Keratinocyte (primary cell): Measurements from ENCODE around the gene NUP205. TPM values are rescaled to one million over a fixed set of nuclear protein-coding genes. Genes with fewer than 3 reads are reported as not detected.

Experiments
- DNase-seq: peaks from one replicate; pipeline ENCODE4 v3.0.0-alpha.2; 2011; ENCODE audit warnings: low read depth, missing footprints, low spot score
- FAIRE-seq: peaks from 2 replicates; lab custom pipeline; 2011; peaks lifted over from hg19 to GRCh38; lab: Jason Lieb, UNC
- H2AFZ ChIP-seq: 2 replicates; pipeline ENCODE4 v1.6.0; 2012; ENCODE audit warnings: low read length, control low read depth, inconsistent platforms; ENCODE audit not compliant: control insufficient read depth
- H3K27ac ChIP-seq: 2 replicates; pipeline ENCODE4 v1.5.1; 2011; ENCODE audit warnings: low read length; ENCODE audit not compliant: control insufficient read depth, insufficient read depth
- H3K27me3 ChIP-seq: 3 replicates; pipeline ENCODE4 v1.6.0; 2011; ENCODE audit warnings: low read length; ENCODE audit not compliant: control insufficient read depth, insufficient read depth; ENCODE audit errors: extremely low read depth
- H3K36me3 ChIP-seq, 2 experiments: 2 replicates in 1 of 2; 3 replicates in 1 of 2; pipeline ENCODE4 v1.5.1; 2011; ENCODE audit warnings: low read length in 2 of 2, mild to moderate bottlenecking in 1 of 2; ENCODE audit not compliant: control insufficient read depth in 2 of 2, insufficient read depth in 2 of 2; ENCODE audit errors: extremely low read depth in 1 of 2
- H3K4me1 ChIP-seq: 3 replicates; pipeline ENCODE4 v1.5.1; 2011; ENCODE audit warnings: low read length; ENCODE audit not compliant: control insufficient read depth, insufficient read depth; ENCODE audit errors: extremely low read depth
- H3K4me2 ChIP-seq: 3 replicates; pipeline ENCODE4 v1.6.0; 2011; ENCODE audit warnings: low read depth, low read length; ENCODE audit not compliant: control insufficient read depth, insufficient read depth; ENCODE audit errors: extremely low read depth
- H3K4me3 ChIP-seq, 3 experiments: fragments of 200-600 bp in 1 of 3; sonication (generic) in 1 of 3; 2 replicates in 2 of 3; 3 replicates in 1 of 3; pipeline ENCODE4 v1.5.1; 2011 to 2016; ENCODE audit warnings: low read length in 3 of 3, mild to moderate bottlenecking in 3 of 3, control low read depth in 2 of 3, inconsistent platforms in 1 of 3, low read depth in 1 of 3, mixed read lengths in 1 of 3, mixed run types in 1 of 3, moderate library complexity in 1 of 3; ENCODE audit not compliant: control insufficient read depth in 2 of 3, insufficient read depth in 2 of 3; ENCODE audit errors: extremely low read depth in 1 of 3
- H3K79me2 ChIP-seq: 2 replicates; pipeline ENCODE4 v1.6.0; 2012; ENCODE audit warnings: low read length; ENCODE audit not compliant: control insufficient read depth, insufficient read depth
- H3K9ac ChIP-seq: 3 replicates; pipeline ENCODE4 v1.6.0; 2011; ENCODE audit warnings: low read length; ENCODE audit not compliant: control insufficient read depth, insufficient read depth; ENCODE audit errors: extremely low read depth
- H3K9me1 ChIP-seq: 3 replicates; pipeline ENCODE4 v1.6.0; 2011; ENCODE audit warnings: low read length; ENCODE audit not compliant: control insufficient read depth, insufficient read depth; ENCODE audit errors: extremely low read depth
- H3K9me3 ChIP-seq: 2 replicates; pipeline ENCODE4 v1.5.1; 2012; ENCODE audit warnings: low read depth, low read length; ENCODE audit not compliant: control insufficient read depth
- H4K20me1 ChIP-seq: 3 replicates; pipeline ENCODE4 v1.6.0; 2011; ENCODE audit warnings: low read length; ENCODE audit not compliant: control insufficient read depth, insufficient read depth; ENCODE audit errors: extremely low read depth
- EZH2 ChIP-seq: IDR thresholded peaks from one replicate; pipeline ENCODE4 v1.6.1; 2012; ENCODE audit warnings: inconsistent platforms, mild to moderate bottlenecking, low read length, moderate library complexity
- dilution Hi-C: fragments of 300-500 bp; cut with MboI; formaldehyde crosslinking; loops from one replicate; pipeline ENCODE4 v1.7.0; 2020; ENCODE audit warnings: low sequenced_read_pairs; ENCODE audit not compliant: extremely low pct_ligation_motif_present
- polyA plus RNA-seq, 5 experiments: library from polyadenylated mRNA; depleted of rRNA in 3 of 5; stranded (reverse) in 3 of 5; stranded (forward) in 1 of 5; unstranded in 1 of 5; fragments of >200 nt; gene quantifications; 1 replicate in 1 of 5; 2 replicates in 3 of 5; 3 replicates in 1 of 5; pipeline versions ENCODE4 v1.2.1 to v1.2.3, GENCODE V29; 2011 to 2012; ENCODE audit warnings: missing spikeins in 2 of 5, low read depth in 1 of 5, low replicate concordance in 1 of 5
- TF ChIP-seq, protein P1 (sequence below), 3 experiments: IDR thresholded peaks in 1 of 3; conservative IDR thresholded peaks in 1 of 3; optimal IDR thresholded peaks in 1 of 3; 2 replicates in 2 of 3; 3 replicates in 1 of 3; pipeline versions ENCODE3 to v1.5.1; 2011; ENCODE audit warnings: low read length in 3 of 3, mild to moderate bottlenecking in 3 of 3, moderate library complexity in 2 of 3, control low read depth in 1 of 3, inconsistent platforms in 1 of 3; ENCODE audit not compliant: insufficient read depth in 2 of 3; ENCODE audit errors: extremely low read depth in 1 of 3

NUP205 gene
- polyA plus RNA-seq, 1 donor (not counting 4 experiments of a cell fraction or from before 2014, with no cell fraction given): 74.6 TPM

DNA sequence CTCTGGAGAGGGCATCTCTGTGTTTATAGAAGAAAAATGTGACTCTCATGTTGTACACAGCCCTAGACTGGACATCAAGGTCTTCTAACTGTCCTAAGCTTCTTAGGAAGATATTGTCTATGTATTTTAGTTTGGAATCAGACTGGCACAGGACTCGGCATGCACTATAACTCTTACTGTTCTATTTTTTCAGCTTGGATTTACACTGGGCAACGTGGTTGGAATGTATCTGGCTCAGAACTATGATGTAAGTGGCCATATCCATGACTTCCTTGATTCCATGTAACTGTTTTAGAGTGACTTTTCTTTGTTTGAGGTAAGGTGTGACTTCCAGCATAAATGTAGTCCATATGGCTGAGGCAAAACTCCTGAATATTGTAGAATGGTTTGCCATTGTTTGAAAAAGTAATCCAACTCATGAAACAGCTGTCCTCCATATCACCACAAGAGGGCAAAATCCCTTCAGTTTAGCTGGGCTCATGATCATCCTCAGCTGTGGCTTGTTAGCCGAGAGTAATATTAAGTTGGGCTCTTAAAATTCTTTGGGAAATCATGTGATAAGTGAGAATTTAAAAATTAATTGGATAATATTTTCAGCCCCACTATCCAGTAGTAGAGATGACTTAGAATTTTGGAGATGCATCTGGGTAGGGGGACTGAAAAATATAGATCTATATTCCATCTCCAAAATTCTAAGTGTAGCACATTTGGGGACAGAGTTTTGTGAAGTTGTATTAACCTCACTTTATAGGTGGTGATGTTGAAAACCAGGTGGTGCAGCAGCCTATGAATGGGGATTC is 115.0 kb downstream of the NUP205 start:
- Histone ChIP-seq H3K27ac (no peak overlapping the region), H3K4me2 (peak overlapping the region; percentile 47), H3K27me3 (no peaks in the 10 kb centered on the region), H3K9ac (no peak overlapping the region), H3K4me3 (no peak overlapping the region), H2AFZ (no peak overlapping the region), H3K4me1 (peaks cover 35% of the 10 kb centered on the region), H3K9me1 (no peaks in the 10 kb centered on the region), H3K9me3 (no peaks in the 10 kb centered on the region), H3K36me3 (peaks cover 4 to 9% of the 10 kb centered on the region in 2 experiments), H4K20me1 (no peaks in the 10 kb centered on the region), H3K79me2 (peaks cover 59% of the 10 kb centered on the region)
- FAIRE-seq (peak; percentile 71), DNase-seq (no peak)
- TF ChIP-seq, protein P1, sequence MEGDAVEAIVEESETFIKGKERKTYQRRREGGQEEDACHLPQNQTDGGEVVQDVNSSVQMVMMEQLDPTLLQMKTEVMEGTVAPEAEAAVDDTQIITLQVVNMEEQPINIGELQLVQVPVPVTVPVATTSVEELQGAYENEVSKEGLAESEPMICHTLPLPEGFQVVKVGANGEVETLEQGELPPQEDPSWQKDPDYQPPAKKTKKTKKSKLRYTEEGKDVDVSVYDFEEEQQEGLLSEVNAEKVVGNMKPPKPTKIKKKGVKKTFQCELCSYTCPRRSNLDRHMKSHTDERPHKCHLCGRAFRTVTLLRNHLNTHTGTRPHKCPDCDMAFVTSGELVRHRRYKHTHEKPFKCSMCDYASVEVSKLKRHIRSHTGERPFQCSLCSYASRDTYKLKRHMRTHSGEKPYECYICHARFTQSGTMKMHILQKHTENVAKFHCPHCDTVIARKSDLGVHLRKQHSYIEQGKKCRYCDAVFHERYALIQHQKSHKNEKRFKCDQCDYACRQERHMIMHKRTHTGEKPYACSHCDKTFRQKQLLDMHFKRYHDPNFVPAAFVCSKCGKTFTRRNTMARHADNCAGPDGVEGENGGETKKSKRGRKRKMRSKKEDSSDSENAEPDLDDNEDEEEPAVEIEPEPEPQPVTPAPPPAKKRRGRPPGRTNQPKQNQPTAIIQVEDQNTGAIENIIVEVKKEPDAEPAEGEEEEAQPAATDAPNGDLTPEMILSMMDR (optimal IDR thresholded peaks at IDR 0.05 in 1 of 3, IDR thresholded peaks at IDR 0.05 in 1 of 3, conservative IDR thresholded peaks at IDR 0.05 in 1 of 3; ENCODE audit: extremely low read depth in 1 of 3, insufficient read depth in 2 of 3, low read length in 3 of 3): peak; percentile 72 to 86 (median 79)
- TF ChIP-seq EZH2: no peak
- dilution Hi-C loops: no loop called here

DNA sequence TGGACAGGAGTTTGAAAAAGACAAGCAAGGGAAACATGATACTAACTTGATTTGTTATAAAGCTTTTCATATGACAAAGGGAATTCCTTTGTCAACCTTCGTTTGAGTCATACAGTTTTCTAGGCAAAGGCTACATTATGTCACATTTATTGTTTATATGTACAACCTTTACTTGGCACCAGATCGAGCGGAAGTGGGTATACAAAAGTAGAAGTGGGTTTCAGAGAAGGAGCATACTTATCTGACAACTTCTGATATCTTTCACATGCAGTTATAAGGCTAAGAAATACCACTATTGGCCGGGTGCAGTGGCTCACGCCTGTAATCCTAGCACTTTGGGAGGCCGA is 115.6 kb downstream of the NUP205 start:
- dilution Hi-C loops: no loop called here
- Histone ChIP-seq H3K4me3 (no peak overlapping the region), H3K36me3 (peaks cover 4 to 13% of the 10 kb centered on the region in 2 experiments), H3K27me3 (no peaks in the 10 kb centered on the region), H3K9me1 (no peaks in the 10 kb centered on the region), H3K9me3 (no peaks in the 10 kb centered on the region), H3K27ac (no peak overlapping the region), H3K4me1 (peaks cover 41% of the 10 kb centered on the region), H2AFZ (no peak overlapping the region), H3K4me2 (peak overlapping the region; percentile 47), H3K79me2 (peaks cover 53% of the 10 kb centered on the region), H4K20me1 (no peaks in the 10 kb centered on the region), H3K9ac (no peak overlapping the region)
- no peak for FAIRE-seq
- TF ChIP-seq EZH2: no peak
- TF ChIP-seq, protein P1 (optimal IDR thresholded peaks at IDR 0.05 in 1 of 3, IDR thresholded peaks at IDR 0.05 in 1 of 3, conservative IDR thresholded peaks at IDR 0.05 in 1 of 3; ENCODE audit: extremely low read depth in 1 of 3, insufficient read depth in 2 of 3, low read length in 3 of 3): no peak
- DNase-seq: no peak
